Peyer's patch (tissue), 4 donors: ENCODE measurements around the gene C1orf198. TPM values are rescaled to one million over a fixed set of nuclear protein-coding genes. Genes with fewer than 3 reads are reported as not detected.

Experiments used
- DNase-seq, 3 donors: peaks; one replicate each; pipeline ENCODE4 v3.0.0-alpha.2; 2017 to 2019
- H3K27ac ChIP-seq, 4 donors: fragments of 200-600 bp; sonication (generic); one replicate each; pipeline ENCODE4 v1.5.1; 2016 to 2019
- H3K27me3 ChIP-seq, 2 donors: fragments of 200-600 bp; sonication (generic); one replicate each; pipeline ENCODE4 v1.5.1; 2019
- H3K36me3 ChIP-seq, 3 donors: fragments of 200-600 bp; sonication (generic); one replicate each; pipeline ENCODE4 v1.5.1; 2016 to 2019
- H3K4me1 ChIP-seq, 4 donors: fragments of 200-600 bp; sonication (generic); one replicate each; pipeline ENCODE4 v1.5.1; 2016 to 2019
- H3K4me3 ChIP-seq, 4 donors: fragments of 200-600 bp; sonication (generic); 1 replicate in 3 of 4; 2 replicates in 1 of 4; pipeline ENCODE4 v1.5.1; 2016 to 2019; ENCODE audit warnings: mild to moderate bottlenecking in 1 of 4
- H3K9me3 ChIP-seq, 4 donors: fragments of 200-600 bp; sonication (generic); one replicate each; pipeline ENCODE4 v1.5.1; 2016 to 2019; ENCODE audit warnings: mild to moderate bottlenecking in 1 of 4
- POLR2A ChIP-seq, 2 donors: fragments of 450-650 bp; IDR thresholded peaks; one replicate each; pipeline ENCODE4 v1.5.1; 2017; ENCODE audit warnings: antibody characterized with exemption in 2 of 2, mild to moderate bottlenecking in 2 of 2, moderate library complexity in 2 of 2
- total RNA-seq, 4 donors: library from RNA; depleted of rRNA; stranded (reverse); fragments of >200 nt; gene quantifications; one replicate each; pipeline ENCODE4 v1.1.0, GENCODE V29; 2016
- TF ChIP-seq, protein P1 (sequence below), 6 experiments: fragments of 450-650 bp in 4 of 6; fragments of 200-600 bp in 2 of 6; sonication (generic) in 1 of 6; IDR thresholded peaks; one replicate each; pipeline ENCODE4 v1.5.1; 2017 to 2019; ENCODE audit warnings: antibody characterized with exemption in 6 of 6, mild to moderate bottlenecking in 3 of 6, moderate library complexity in 1 of 6

The C1orf198 gene
- total RNA-seq, 4 donors from 2014 or later = 10.3 to 14.0 (median 11.4) TPM

DNA sequence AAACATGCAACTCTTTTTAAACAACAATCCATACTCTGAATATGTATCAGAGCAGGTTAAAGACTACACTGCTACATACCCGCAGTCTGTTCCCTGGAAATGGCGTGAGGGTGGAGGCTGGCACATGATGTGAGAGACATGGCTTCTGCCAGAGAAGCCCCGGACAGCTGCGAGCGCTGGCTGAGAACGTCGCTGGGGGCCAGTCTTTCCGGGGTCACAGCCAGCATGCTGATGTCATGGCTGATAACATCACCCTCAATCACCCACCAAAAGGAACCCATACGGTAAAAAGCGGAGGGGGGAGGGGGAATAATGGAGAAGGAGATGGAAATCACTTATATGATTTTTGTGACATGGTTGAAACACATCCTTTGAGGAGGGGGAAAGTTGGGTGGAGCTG lies 29.1 kb downstream of the C1orf198 start:
- Histone ChIP-seq H3K27me3 (no peaks in the 10 kb centered on the region), H3K36me3 (peaks cover 0 to 22% (median 0%) of the 10 kb centered on the region in 3 donors), H3K9me3 (no peaks in the 10 kb centered on the region), H3K4me3 (no peak overlapping the region), H3K4me1 (no peaks in the 10 kb centered on the region), H3K27ac (no peak overlapping the region)
- no peak for DNase-seq
- TF ChIP-seq, protein P1, sequence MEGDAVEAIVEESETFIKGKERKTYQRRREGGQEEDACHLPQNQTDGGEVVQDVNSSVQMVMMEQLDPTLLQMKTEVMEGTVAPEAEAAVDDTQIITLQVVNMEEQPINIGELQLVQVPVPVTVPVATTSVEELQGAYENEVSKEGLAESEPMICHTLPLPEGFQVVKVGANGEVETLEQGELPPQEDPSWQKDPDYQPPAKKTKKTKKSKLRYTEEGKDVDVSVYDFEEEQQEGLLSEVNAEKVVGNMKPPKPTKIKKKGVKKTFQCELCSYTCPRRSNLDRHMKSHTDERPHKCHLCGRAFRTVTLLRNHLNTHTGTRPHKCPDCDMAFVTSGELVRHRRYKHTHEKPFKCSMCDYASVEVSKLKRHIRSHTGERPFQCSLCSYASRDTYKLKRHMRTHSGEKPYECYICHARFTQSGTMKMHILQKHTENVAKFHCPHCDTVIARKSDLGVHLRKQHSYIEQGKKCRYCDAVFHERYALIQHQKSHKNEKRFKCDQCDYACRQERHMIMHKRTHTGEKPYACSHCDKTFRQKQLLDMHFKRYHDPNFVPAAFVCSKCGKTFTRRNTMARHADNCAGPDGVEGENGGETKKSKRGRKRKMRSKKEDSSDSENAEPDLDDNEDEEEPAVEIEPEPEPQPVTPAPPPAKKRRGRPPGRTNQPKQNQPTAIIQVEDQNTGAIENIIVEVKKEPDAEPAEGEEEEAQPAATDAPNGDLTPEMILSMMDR (IDR thresholded peaks at IDR 0.05) = no peak
- no peak for TF ChIP-seq POLR2A (IDR thresholded peaks at IDR 0.05)

DNA sequence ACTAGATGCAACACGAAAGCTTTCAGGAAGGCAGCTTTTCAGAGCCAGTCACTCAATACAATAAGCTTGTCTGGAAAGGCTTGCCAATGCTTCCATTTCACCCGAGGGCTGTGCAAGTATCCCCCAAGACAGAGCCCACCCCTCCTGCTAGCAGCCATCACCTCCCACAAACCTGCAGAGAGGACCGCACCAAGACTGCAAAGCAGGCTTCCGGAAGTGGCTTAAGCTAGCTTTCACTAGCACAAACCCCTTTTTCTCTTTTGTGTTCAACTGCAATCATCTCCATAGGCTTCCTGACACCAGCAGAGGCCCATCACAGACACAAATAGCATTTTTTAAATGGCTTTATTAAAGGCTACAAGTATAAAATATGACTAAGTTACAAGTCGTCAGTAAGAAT lies 31.5 kb downstream of the C1orf198 start:
- H3K27me3 ChIP-seq = no peaks in the 10 kb centered on the region
- peaks cover 0 to 11% (median 0%) of the 10 kb centered on the region in 3 donors for H3K36me3 ChIP-seq
- no peak overlapping the region for H3K4me3 ChIP-seq
- DNase-seq = no peak
- TF ChIP-seq, protein P1 (IDR thresholded peaks at IDR 0.05) = no peak
- H3K27ac ChIP-seq = no peak overlapping the region
- H3K4me1 ChIP-seq = no peaks in the 10 kb centered on the region
- H3K9me3 ChIP-seq = no peaks in the 10 kb centered on the region

DNA sequence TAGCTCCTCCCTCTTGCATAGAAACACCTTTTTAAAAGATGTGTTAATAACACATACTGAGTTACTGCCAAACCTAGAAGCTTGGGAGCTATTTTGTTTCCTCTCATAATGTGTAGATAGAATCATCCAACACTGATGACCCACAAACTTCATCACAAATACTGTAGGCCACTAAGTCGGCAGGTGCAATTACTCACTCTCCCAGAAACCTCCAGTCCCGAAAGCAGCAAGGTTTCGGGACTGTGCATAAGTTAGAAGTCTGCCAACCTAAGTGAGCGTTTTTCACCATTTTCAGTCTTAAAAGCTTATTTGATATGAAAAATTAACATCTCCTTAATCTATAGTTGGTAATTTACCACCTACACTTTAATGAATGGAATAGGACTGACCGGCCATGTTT lies 32.0 kb downstream of the C1orf198 start:
- no peak for TF ChIP-seq POLR2A (IDR thresholded peaks at IDR 0.05)
- TF ChIP-seq, protein P1 (IDR thresholded peaks at IDR 0.05) = no peak
- no peaks in the 10 kb centered on the region for H3K27me3 ChIP-seq
- peaks cover 0 to 11% (median 0%) of the 10 kb centered on the region in 3 donors for H3K36me3 ChIP-seq
- DNase-seq = no peak
- H3K4me3 ChIP-seq = no peak overlapping the region
- no peaks in the 10 kb centered on the region for H3K4me1 ChIP-seq
- no peaks in the 10 kb centered on the region for H3K9me3 ChIP-seq
- H3K27ac ChIP-seq = no peak overlapping the region

DNA sequence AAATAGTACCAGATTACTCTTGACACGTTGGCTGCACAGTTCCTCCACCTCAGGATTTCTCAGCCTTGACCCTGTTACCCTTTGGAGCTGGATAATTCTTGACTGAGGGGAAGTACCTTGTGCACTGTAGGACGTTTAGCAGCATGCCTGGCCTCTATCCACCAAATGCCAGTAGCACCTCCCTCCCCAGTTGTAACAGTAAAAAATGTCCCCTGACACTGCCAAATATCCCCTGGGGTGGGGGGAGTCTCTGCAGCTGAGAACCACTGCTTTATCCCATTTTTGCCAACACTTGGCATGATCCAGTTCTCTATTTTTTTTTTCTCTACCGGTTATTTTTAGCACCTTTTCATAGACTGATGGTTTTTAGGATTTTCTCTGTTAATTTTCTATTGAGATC lies 34.0 kb downstream of the C1orf198 start:
- no peak for TF ChIP-seq POLR2A (IDR thresholded peaks at IDR 0.05)
- TF ChIP-seq, protein P1 (IDR thresholded peaks at IDR 0.05) = no peak
- DNase-seq = no peak
- Histone ChIP-seq H3K9me3 (no peaks in the 10 kb centered on the region), H3K36me3 (peaks cover 0 to 11% (median 0%) of the 10 kb centered on the region in 3 donors), H3K27me3 (no peaks in the 10 kb centered on the region), H3K4me3 (no peak overlapping the region), H3K4me1 (no peaks in the 10 kb centered on the region), H3K27ac (no peak overlapping the region)

DNA sequence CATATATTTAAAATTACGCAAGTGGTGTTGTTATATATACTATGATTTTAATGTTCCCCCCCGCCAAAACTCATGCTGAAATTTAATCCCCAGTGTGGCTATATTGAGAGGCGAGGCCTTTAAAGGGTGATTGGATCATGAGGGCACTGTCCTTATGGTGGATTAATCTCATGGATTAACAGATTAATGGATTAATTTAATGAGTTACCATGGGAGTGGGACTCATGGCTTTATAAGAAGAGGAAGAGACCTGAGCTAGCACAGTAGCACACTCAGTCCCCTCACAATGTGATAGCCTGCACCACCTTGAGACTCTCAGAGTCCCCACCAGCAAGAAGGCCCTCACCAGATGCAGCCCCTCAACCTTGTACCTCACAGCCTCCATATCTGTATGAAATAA lies 34.8 kb downstream of the C1orf198 start:
- peaks cover 0 to 5% (median 0%) of the 10 kb centered on the region in 3 donors for H3K36me3 ChIP-seq
- TF ChIP-seq POLR2A (IDR thresholded peaks at IDR 0.05) = no peak
- TF ChIP-seq, protein P1 (IDR thresholded peaks at IDR 0.05) = no peak
- H3K4me1 ChIP-seq = no peaks in the 10 kb centered on the region
- no peak overlapping the region for H3K4me3 ChIP-seq
- no peak overlapping the region for H3K27ac ChIP-seq
- H3K9me3 ChIP-seq = no peaks in the 10 kb centered on the region
- no peaks in the 10 kb centered on the region for H3K27me3 ChIP-seq
- no peak for DNase-seq

DNA sequence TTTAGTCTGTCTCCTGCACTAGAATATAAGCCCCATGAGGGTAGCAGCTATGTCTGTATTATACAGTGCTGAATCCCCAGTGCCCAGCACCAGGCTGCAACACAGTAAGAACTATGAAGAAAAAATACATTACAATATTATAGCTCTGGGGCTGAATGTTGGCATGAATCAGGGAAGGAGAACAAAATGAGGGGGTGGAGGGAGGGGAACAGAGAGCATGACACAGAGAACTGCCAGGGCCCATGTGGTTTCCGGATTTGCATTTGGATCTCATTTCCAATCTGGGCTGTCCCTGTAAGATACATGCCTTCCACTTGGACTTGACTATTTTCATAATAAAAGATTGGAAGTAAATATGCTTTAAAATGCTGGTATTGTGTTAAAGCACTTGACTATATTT lies 35.8 kb downstream of the C1orf198 start:
- Histone ChIP-seq H3K27ac (no peak overlapping the region), H3K36me3 (no peaks in the 10 kb centered on the region), H3K27me3 (no peaks in the 10 kb centered on the region), H3K4me3 (no peak overlapping the region), H3K4me1 (no peaks in the 10 kb centered on the region), H3K9me3 (no peaks in the 10 kb centered on the region)
- DNase-seq = no peak
- TF ChIP-seq, protein P1 (IDR thresholded peaks at IDR 0.05) = no peak
- no peak for TF ChIP-seq POLR2A (IDR thresholded peaks at IDR 0.05)
